GM10266 (cell line): ENCODE measurements around the gene LRRC4C.

Source experiments
- DNase-seq: peaks from one replicate; pipeline ENCODE4 v3.0.0; 2012; ENCODE audit errors: extremely low spot score
- CTCF ChIP-seq: IDR thresholded peaks from 2 replicates; pipeline ENCODE4 v1.5.1; 2012; ENCODE audit warnings: mild to moderate bottlenecking, low read depth; ENCODE audit not compliant: control insufficient read depth, insufficient read depth; ENCODE audit errors: missing control alignments

LRRC4C gene

DNA sequence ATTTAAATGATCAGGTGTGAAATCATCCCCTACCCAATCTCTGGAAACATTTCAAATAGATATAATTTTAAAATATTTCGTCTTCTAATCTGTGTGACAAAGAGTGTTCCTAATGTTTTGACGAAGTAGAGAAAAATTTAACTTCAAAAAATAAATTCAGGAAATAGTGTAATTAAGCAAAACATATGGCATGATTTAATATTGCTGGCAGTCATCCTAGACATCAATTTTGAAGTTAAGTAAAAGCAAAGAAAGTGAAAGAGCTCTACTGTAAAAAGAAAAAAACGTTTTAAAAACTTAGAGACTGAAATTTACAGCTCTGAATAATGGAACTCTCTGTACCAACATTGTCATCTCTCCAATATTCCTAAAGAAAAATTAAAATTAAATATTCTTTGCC, 1062.3 kb downstream of the LRRC4C start:
- DNase-seq = no peak
- no peak for TF ChIP-seq CTCF

DNA sequence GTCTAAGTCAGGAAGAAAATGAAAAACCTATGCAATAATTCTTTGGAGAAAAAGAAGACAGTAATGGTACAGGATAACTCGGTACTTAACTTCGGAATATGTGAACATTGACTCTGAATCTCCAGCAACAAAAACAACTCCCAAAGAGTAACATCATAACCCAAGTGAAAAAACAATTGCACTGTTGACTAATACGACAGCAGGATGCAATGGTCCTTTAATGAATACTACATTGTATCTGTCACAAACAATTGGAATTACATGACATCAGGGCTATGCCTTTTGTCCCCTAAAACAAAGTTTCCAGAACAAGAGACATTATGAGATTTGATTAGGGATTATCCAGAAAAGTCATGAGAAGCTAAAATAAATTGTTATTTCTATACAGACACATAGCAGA, 1065.9 kb downstream of the LRRC4C start:
- no peak for DNase-seq
- TF ChIP-seq CTCF = no peak

- no peak for DNase-seq
- TF ChIP-seq CTCF = no peak
Observed at GRCh38 chr11:40391679-40392078, 1067.8 kb downstream of the LRRC4C start.

- no peak for TF ChIP-seq CTCF
- DNase-seq = no peak
Observed at GRCh38 chr11:40388097-40388818, 1071.2 kb downstream of the LRRC4C start.

- DNase-seq = no peak
- no peak for TF ChIP-seq CTCF
Observed at GRCh38 chr11:40387240-40387980, 1072.0 kb downstream of the LRRC4C start.

- DNase-seq = no peak
- no peak for TF ChIP-seq CTCF
Observed at GRCh38 chr11:40384991-40385390, 1074.5 kb downstream of the LRRC4C start.

GRCh38 chr11:40381481-40381880, 1078.0 kb downstream of the LRRC4C start:
- TF ChIP-seq CTCF = no peak
- no peak for DNase-seq
